ENCODE data around the gene MTMR2.

MTMR2 gene

GRCh38 chr11:95917193-95918036, 6.5 kb downstream of the MTMR2 start:
- no peak for DNase-seq

DNA sequence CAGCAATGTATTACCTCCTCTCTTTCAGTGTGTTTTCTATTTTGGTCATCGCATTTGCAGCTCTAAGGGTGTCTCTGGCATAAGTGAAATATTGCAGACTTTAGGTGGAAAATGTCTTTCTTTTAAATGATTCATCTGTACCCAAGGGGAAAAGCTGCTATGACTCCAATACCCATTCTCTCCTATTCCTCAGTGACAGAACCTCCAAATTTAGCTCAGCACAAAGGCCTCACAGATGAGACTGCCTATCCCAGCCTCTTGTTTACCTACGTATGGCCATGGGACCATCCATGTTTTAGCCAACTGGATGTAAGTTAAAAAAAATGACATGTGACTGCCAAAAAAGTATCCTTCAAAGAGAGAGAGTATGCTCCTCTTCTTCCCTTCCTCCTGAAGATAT, 7.9 kb downstream of the MTMR2 start:
- no peak for DNase-seq

GRCh38 chr11:95915051-95915450, 8.9 kb downstream of the MTMR2 start:
- DNase-seq: no peak

DNA sequence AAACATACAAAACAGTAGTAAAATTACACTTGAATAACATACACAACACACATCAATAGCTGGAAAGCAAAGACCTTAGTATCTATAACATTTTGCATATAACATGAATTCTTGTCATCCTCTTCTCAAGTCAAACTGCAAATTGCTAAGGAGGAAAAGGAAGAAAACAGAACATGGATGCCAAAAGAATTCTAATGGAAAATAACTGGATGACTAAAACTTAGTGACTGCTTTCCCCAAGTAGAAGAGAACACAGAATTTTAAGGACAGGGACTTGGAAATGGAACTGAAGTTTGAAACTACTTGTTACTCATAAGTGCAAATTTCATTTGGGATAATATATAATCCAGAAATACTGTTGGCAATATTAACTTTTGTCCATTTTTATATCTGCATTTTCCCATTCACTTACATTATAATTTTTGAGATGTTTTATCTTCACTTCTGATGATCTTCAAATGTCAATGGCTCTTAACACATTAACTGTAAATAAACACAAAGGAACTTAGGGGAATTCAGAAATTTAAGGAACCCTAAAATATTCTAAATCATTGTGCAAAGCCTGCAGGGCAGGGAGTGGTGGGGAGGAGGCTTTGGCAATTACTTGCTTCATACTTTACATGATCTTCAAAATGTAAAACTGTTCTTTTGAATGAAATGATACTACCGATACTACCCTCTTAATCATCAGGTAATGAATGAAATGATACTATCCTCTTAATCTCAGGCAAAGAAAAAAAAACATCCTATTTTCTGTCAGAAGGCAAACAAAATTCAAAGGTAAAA, 9.9 kb downstream of the MTMR2 start:
- DNase-seq: no peak

DNA sequence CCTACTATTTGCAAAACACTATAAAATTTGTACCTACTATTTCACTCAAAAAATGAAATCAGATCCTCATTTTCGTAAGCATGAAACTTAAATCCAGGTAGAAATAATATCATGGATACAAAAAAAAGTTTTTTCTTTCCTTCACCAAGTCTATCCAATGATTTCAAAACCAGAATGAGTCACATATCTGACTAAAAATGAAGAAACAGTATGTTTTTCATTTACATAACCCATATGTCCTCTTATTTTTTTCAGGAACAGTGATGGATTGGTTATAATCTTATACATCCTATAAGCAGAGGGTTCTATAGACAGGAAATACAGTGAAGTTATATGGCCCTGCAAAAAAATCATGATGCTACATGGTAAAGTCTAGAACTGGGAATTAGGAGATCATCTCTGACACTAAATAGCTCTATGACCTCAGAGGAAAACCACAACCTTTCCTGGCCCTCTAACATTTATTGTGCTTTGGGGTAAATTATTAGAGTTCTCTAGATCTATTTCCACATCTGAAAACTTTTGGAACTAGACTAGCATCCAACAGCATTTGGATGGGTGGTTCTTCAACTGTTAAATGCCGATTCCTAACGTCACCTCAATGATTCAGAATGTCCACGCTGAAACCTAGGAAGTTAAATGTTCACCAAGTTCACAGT, 10.9 kb downstream of the MTMR2 start:
- DNase-seq: no peak

DNA sequence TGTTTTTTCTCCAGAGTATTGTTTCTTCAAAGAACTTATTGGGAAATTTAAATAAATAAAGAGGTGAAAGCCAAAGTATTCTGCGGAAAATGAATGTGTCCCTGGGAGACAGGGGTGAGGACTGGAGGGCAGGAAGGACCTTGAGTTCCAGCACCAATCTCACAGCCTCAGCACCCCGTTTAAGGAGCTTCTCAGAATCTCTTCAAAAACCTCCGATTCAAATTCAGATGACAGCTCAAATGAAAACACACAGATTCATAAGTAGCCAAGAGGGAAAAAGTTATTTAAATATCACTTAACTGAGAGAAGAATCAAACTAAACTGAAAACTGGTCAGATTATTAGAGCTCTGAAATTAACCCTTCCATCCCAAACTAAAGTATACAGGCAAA, 12.5 kb downstream of the MTMR2 start:
- no peak for DNase-seq

- DNase-seq: no peak
These were observed 13.1 kb downstream of the MTMR2 start for GRCh38 chr11:95910638-95911368.

- DNase-seq: no peak
These were observed 15.1 kb downstream of the MTMR2 start for GRCh38 chr11:95908826-95909225.

DNA sequence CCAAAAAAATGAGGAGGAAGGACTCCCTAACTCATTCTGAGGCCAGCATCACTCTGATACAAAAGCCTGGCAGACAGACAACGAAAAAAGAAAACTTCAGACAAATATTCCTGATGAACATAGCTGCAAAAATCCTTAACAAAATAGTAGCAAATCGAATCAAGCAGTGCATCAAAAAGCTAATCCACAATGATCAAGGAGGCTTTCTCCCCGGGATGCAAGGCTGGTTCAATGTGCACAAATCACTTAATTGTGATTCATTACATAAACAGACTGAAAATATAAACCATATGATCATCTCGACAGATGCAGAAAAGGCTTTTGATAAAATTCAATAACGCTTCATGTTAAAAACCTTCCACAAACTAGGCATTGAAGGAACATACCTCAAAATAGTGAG, 16.4 kb downstream of the MTMR2 start:
- DNase-seq: no peak

DNA sequence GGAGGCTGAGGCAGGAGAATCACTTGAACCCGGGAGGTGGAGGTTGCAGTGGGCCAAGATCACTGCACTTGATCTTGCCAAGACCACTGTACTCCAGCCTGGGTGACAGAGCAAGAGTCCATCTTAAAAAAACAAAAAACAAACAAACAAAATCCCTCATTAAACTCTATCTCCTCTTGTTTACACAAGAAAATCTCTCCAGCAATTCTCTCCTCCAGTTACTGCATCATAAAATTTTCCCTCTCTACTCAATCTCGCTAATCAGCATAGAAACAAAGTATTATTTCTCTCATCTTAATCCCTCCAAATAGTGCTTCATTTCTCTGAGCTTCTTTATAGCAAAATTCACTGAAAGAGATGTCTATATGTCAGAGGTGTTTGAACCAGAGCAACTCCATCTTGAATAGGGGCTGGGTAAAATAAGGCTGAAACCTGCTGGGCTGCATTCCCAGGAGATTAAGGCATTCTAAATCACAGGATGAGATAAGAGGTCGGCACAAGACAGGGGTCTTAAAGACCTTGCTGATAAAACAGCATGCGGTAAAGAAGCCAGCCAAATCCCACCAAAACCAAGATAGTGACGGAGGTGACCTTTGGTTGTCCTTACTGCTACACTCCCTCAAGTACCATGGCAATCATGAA, 19.8 kb downstream of the MTMR2 start:
- DNase-seq: no peak

DNA sequence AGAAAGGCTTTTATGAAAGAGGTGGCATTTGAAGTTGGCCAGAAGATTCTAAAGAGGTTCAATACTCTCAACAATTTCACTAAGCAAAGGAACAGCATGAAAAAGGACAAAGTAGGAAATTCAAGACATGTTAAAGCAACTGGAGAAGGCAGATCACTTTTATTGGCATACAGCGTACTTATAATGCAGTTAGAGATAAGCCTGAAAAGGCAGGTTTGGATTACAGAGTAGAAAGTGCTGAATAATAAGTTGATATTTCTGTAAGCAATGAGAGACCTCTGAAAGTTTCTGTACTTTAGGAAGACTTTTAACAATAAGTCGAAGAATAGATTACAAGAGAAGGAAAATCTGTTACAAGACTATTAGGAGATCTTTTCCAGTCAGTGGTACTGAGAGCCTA, 25.1 kb downstream of the MTMR2 start:
- no peak for DNase-seq

GRCh38 chr11:95897731-95898130, 26.2 kb downstream of the MTMR2 start:
- DNase-seq: no peak

- DNase-seq: no peak
These were observed 28.1 kb downstream of the MTMR2 start for GRCh38 chr11:95895815-95896214.

GRCh38 chr11:95892892-95893570, 30.9 kb downstream of the MTMR2 start:
- no peak for DNase-seq

DNA sequence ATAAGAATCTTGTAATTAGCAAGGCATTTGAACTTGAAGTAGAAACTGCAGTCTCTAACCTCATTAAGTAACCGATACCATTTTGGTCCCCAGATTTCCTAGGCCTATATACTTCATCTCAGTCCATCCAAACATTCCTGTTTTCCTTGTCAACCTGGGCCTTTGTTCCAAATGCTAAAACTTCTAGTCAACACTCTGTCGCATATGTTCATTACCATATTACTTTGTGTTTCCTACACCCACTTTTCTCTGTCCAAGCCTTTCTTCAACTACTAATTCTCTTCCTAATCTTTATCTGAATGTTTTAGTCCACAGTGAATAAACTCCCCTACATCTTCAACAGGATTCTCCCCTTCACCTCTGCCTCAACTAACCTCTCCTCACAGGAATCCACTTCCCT, 31.4 kb downstream of the MTMR2 start:
- DNase-seq: no peak

DNA sequence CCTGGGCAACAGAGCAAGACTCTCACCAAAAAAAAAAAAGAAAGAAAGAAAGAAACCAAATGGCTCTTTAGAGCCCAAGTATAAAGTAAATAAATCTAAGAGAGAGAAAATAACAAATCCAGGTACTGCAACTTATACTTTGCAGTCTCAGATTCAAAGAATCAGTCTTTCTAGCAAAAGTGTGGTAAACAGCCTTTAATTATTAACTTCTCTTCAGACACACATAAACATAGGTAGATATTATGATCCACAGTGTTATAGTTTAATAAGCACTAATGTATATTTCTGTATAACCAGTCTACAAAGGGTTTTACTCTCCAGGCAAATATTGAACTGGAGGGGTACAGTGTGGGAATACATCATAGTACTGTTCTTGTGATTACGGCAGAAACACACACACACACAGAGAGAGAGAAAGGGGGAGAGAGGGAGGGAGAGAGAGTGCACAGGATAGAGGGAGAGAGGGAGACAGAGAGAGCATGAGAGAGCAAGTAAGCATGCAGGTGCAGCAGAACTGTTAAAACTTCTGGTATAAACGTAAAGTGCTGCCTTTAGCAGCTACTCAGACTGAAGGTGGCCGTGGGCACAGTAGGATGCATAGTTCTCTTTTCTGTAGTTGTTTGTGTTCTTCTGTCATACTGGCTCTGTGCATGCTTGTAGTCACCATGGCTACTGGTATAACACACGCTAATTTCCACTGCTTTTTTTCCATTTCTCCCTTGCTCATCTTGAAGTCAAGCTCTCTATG, 32.3 kb downstream of the MTMR2 start:
- DNase-seq: no peak

DNA sequence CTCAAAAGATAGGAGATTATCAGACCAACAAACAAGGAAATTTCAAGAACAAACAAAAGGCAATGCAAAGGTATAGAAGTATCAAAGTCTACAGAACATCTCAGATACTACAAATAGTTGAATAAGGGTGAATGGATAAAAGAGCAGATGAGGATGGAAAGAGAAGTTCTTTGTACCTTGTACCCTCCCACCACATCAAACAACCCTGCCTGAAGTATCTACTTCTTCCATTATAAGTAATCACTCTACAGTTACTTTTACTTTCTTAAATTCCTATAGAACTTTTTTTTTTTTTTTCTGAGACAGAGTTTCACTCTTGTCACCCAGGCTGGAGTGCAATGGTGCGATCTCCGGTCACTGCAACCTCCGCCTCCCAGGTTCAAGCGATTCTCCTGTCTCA, 35.1 kb downstream of the MTMR2 start:
- no peak for DNase-seq

DNA sequence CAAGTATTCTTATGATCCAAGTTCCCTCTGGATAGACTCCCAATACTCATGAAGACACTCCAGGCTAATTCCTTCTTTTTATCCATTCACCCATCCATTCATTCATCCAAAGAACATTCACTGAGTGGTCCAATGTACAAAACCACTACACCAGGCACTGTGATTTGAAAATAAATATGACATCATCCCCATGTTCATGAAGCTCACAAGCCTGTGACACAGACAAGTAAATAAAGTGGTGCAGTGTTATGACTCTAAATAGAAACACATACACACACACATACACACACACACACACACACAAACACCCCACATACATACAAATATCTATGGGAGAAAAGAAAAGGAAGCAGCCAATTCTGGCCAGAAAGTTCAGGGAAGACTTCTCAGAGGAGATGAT, 35.5 kb downstream of the MTMR2 start:
- DNase-seq: no peak

- DNase-seq: no peak
These were observed 37.4 kb downstream of the MTMR2 start for GRCh38 chr11:95886462-95886861.

DNA sequence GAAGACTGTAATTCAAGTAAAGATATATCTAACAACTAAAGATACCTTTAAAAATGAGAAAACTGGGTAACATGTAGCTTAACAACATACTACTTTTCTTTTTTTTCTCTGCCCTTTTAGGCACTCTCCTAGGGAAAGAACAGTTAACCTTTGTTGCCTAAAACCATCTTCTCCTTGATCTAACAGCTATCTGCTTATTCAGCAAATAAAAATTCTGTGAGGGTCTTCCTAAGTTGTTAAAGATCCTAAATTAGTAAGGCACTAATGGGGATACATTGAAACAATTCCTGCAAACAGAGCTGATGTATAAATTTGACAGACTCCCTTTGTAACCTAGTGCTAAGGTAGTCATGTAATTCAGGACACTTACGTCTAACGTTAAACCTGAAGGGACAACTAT, 39.1 kb downstream of the MTMR2 start:
- DNase-seq: no peak

GRCh38 chr11:95884376-95884775, 39.5 kb downstream of the MTMR2 start:
- no peak for DNase-seq

Measured in stimulated activated CD4-positive, alpha-beta T cell treated with anti-CD3 and anti-CD28 coated beads, Interleukin-4, amount 100 ng/mL, for 1 hour (primary cell).